B cell (primary cell): ENCODE results near the gene MFAP3L.

Experiments used
- EZH2 ChIP-seq: IDR thresholded peaks from 2 replicates; pipeline ENCODE4 v1.6.1; 2012; ENCODE audit warnings: borderline replicate concordance, low read depth, mild to moderate bottlenecking, moderate library complexity, low read length; ENCODE audit not compliant: insufficient read depth, poor library complexity, severe bottlenecking
- TF ChIP-seq, protein P1 (sequence below): fragments of 200-600 bp; IDR thresholded peaks from one replicate; pipeline ENCODE4 v1.8.0; 2022; ENCODE audit warnings: antibody characterized with exemption, mild to moderate bottlenecking

DNA sequence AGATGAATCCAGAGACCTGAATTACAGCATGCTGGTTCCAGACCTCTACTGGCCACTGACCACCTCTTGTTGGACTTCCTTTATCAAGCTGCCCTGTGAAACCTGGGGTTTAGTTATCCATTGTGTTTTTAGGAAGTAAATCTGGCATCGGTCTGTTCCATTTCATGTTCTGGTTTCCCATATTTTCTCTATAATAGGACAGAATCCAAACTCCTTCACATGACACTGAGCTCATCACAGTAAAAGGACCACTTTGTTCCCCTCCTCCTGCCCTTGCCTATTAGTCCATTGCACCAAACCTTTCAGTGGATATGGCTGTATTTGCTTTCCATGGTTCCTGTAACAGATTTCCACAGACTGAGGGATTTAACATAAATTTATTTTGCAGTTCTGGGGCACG, 4.0 kb downstream of the MFAP3L start:
- TF ChIP-seq, protein P1, sequence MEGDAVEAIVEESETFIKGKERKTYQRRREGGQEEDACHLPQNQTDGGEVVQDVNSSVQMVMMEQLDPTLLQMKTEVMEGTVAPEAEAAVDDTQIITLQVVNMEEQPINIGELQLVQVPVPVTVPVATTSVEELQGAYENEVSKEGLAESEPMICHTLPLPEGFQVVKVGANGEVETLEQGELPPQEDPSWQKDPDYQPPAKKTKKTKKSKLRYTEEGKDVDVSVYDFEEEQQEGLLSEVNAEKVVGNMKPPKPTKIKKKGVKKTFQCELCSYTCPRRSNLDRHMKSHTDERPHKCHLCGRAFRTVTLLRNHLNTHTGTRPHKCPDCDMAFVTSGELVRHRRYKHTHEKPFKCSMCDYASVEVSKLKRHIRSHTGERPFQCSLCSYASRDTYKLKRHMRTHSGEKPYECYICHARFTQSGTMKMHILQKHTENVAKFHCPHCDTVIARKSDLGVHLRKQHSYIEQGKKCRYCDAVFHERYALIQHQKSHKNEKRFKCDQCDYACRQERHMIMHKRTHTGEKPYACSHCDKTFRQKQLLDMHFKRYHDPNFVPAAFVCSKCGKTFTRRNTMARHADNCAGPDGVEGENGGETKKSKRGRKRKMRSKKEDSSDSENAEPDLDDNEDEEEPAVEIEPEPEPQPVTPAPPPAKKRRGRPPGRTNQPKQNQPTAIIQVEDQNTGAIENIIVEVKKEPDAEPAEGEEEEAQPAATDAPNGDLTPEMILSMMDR, result no peak
- TF ChIP-seq EZH2, result no peak
